Prostate gland (tissue), 2 donors: Measurements from ENCODE around the gene TTYH1.

Experiments
- CTCF ChIP-seq, 4 experiments: fragments of 200-600 bp in 2 of 4; fragments of 450-650 bp in 2 of 4; sonication (generic) in 2 of 4; IDR thresholded peaks; 1 replicate in 3 of 4; 2 replicates in 1 of 4; pipeline ENCODE4 v1.5.1; 2016 to 2019; ENCODE audit warnings: antibody characterized with exemption in 4 of 4, mild to moderate bottlenecking in 2 of 4, moderate library complexity in 2 of 4
- POLR2A ChIP-seq: fragments of 450-650 bp; IDR thresholded peaks from one replicate; pipeline ENCODE4 v1.6.1; 2016; ENCODE audit warnings: antibody characterized with exemption, mild to moderate bottlenecking
- POLR2AphosphoS5 ChIP-seq: sonication (generic); formaldehyde crosslinking; IDR thresholded peaks from one replicate; pipeline ENCODE4 v1.6.1; 2017; ENCODE audit warnings: antibody characterized with exemption

DNA sequence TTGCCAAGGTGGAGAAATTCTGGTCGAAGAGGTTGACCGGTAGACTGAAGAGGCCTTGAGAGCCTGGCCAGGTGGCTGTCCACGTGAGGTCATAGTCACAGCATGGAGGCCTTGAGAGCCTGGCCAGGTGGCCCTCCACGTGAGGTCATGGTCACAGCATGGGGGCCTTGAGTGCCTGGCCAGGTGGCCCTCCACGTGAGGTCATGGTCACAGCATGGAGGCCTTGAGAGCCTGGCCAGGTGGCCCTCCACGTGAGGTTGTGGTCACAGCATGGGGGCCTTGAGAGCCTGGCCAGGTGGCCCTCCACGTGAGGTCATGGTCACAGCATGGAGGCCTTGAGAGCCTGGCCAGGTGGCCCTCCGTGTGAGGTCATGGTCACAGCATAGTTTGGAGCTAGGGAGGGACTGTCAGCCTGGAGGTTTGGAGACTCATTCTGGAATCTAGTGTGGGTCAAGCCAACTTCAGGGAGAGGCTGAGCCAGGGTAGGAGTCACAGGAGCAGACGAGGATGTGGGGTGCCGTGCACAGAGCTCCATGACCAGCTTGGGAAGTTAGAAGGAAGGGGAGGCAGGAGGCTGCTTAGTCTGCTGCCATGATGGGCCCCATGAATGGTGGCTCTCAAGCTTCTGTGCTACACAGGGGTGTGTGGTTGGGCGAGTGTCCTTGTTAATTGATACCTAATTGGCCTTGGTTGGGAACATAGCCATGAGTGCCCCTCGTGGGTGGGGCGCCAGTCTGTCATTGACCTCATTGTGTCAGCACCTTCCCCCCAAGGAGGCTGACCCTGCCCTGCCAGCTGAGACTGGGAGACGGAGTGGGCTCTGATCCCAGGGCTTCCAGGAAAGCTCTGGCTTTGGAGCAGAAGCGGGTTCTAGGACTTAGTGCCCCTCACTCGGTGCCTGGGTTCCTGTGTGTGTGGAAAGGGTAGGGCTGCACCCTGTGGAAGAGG is 44.3 kb downstream of the TTYH1 start:
- TF ChIP-seq CTCF (IDR thresholded peaks at IDR 0.05), result no peak
- TF ChIP-seq POLR2A, result no peak
- no peak for TF ChIP-seq POLR2AphosphoS5
